Measurements from ENCODE around the gene FLNB. TPM values are rescaled to one million over a fixed set of nuclear protein-coding genes. Genes with fewer than 3 reads are reported as not detected.

FLNB gene
- total RNA-seq, 3 donors from 2014 or later (not counting 1 experiment from before 2014, with no cell fraction given) = 24.6 to 30.8 (median 26.6) TPM

- no peak for TF ChIP-seq CTCF (IDR thresholded peaks at IDR 0.05)
- ATAC-seq (no peak), DNase-seq (no peak)
- Histone ChIP-seq H3K27ac (ENCODE audit: low read length) (no peak overlapping the region), H3K4me1 (ENCODE audit: control insufficient read depth, insufficient read depth, low read length) (peaks cover 21% of the 10 kb centered on the region), H3K4me3 (ENCODE audit: low read length) (no peak overlapping the region), H3K9me3 (ENCODE audit: control insufficient read depth, insufficient read depth, low read length) (no peaks in the 10 kb centered on the region), H3K36me3 (ENCODE audit: control insufficient read depth, insufficient read depth, low read length) (no peaks in the 10 kb centered on the region), H3K27me3 (ENCODE audit: control insufficient read depth, insufficient read depth, low read length) (no peaks in the 10 kb centered on the region)
- intact Hi-C loops (cut with micrococcal nuclease) = no loop called here
- Mint-ChIP-seq H3K4me3 (no peak overlapping the region), H3K4me1 (peaks cover 15% of the 10 kb centered on the region in 2 donors), H3K9me3 (no peaks in the 10 kb centered on the region), H3K36me3 (no peaks in the 10 kb centered on the region), H3K27ac (no peak overlapping the region), H3K27me3 (ENCODE audit: low read depth in 2 of 2) (no peaks in the 10 kb centered on the region)
- WGBS (ENCODE audit: insufficient coverage) = 96% methylated on average over 3 of the region's 3 CpGs
Observed at GRCh38 chr3:58015520-58015915, 7.3 kb downstream of the FLNB start.

GRCh38 chr3:58016710-58017109 is 8.5 kb downstream of the FLNB start:
- no peak for DNase-seq
- no peak overlapping the region for H3K27ac Mint-ChIP-seq
- no peaks in the 10 kb centered on the region for H3K27me3 Mint-ChIP-seq (ENCODE audit: low read depth in 2 of 2)
- Histone ChIP-seq H3K27ac (ENCODE audit: low read length) (no peak overlapping the region), H3K9me3 (ENCODE audit: control insufficient read depth, insufficient read depth, low read length) (no peaks in the 10 kb centered on the region), H3K4me1 (ENCODE audit: control insufficient read depth, insufficient read depth, low read length) (peaks cover 21% of the 10 kb centered on the region), H3K36me3 (ENCODE audit: control insufficient read depth, insufficient read depth, low read length) (no peaks in the 10 kb centered on the region), H3K4me3 (ENCODE audit: low read length) (no peak overlapping the region), H3K27me3 (ENCODE audit: control insufficient read depth, insufficient read depth, low read length) (no peaks in the 10 kb centered on the region)
- H3K4me1 Mint-ChIP-seq = peaks cover 11% of the 10 kb centered on the region in 2 donors
- no peaks in the 10 kb centered on the region for H3K36me3 Mint-ChIP-seq
- intact Hi-C loops (cut with micrococcal nuclease) = no loop called here
- no peak for TF ChIP-seq CTCF (IDR thresholded peaks at IDR 0.05)
- H3K9me3 Mint-ChIP-seq = no peaks in the 10 kb centered on the region
- WGBS (ENCODE audit: insufficient coverage) = no CpG with 5 or more reads among the region's 1 CpG
- H3K4me3 Mint-ChIP-seq = no peak overlapping the region
- ATAC-seq = no peak

GRCh38 chr3:58018892-58019742 is 10.9 kb downstream of the FLNB start:
- no peak overlapping the region for H3K4me3 ChIP-seq (ENCODE audit: low read length)
- H3K9me3 Mint-ChIP-seq = no peaks in the 10 kb centered on the region
- H3K36me3 Mint-ChIP-seq = no peaks in the 10 kb centered on the region
- 97% methylated on average over 5 of the region's 8 CpGs for WGBS (ENCODE audit: insufficient coverage)
- TF ChIP-seq CTCF (IDR thresholded peaks at IDR 0.05) = no peak
- no peaks in the 10 kb centered on the region for H3K9me3 ChIP-seq (ENCODE audit: control insufficient read depth, insufficient read depth, low read length)
- intact Hi-C loops (cut with micrococcal nuclease) = no loop called here
- ATAC-seq (no peak), DNase-seq (no peak)
- no peaks in the 10 kb centered on the region for H3K27me3 ChIP-seq (ENCODE audit: control insufficient read depth, insufficient read depth, low read length)
- H3K36me3 ChIP-seq (ENCODE audit: control insufficient read depth, insufficient read depth, low read length) = no peaks in the 10 kb centered on the region
- H3K27ac Mint-ChIP-seq = no peak overlapping the region
- H3K4me1 ChIP-seq (ENCODE audit: control insufficient read depth, insufficient read depth, low read length) = peaks cover 7% of the 10 kb centered on the region
- no peak overlapping the region for H3K27ac ChIP-seq (ENCODE audit: low read length)
- no peaks in the 10 kb centered on the region for H3K4me1 Mint-ChIP-seq
- H3K4me3 Mint-ChIP-seq = no peak overlapping the region
- H3K27me3 Mint-ChIP-seq (ENCODE audit: low read depth in 2 of 2) = no peaks in the 10 kb centered on the region

GRCh38 chr3:58020783-58021071 is 12.5 kb downstream of the FLNB start:
- intact Hi-C loops (cut with micrococcal nuclease) = no loop called here
- no peak for DNase-seq
- ATAC-seq = no peak
- Histone ChIP-seq H3K36me3 (ENCODE audit: control insufficient read depth, insufficient read depth, low read length) (no peaks in the 10 kb centered on the region), H3K9me3 (ENCODE audit: control insufficient read depth, insufficient read depth, low read length) (no peaks in the 10 kb centered on the region), H3K27ac (ENCODE audit: low read length) (no peak overlapping the region), H3K27me3 (ENCODE audit: control insufficient read depth, insufficient read depth, low read length) (no peaks in the 10 kb centered on the region), H3K4me3 (ENCODE audit: low read length) (no peak overlapping the region), H3K4me1 (ENCODE audit: control insufficient read depth, insufficient read depth, low read length) (peaks cover 7% of the 10 kb centered on the region)
- no peak overlapping the region for H3K27ac Mint-ChIP-seq
- H3K4me3 Mint-ChIP-seq = no peak overlapping the region
- TF ChIP-seq CTCF (IDR thresholded peaks at IDR 0.05) = no peak
- no peaks in the 10 kb centered on the region for H3K4me1 Mint-ChIP-seq
- H3K36me3 Mint-ChIP-seq = no peaks in the 10 kb centered on the region
- no peaks in the 10 kb centered on the region for H3K9me3 Mint-ChIP-seq
- peaks cover 0 to 2% of the 10 kb centered on the region in 2 donors for H3K27me3 Mint-ChIP-seq (ENCODE audit: low read depth in 2 of 2)
- WGBS (ENCODE audit: insufficient coverage) = 95% methylated on average over 7 of the region's 7 CpGs
